ENCODE measurements around the gene TTC3. TPM values are rescaled to one million over a fixed set of nuclear protein-coding genes. Genes with fewer than 3 reads are reported as not detected.

The TTC3 gene, protein sequence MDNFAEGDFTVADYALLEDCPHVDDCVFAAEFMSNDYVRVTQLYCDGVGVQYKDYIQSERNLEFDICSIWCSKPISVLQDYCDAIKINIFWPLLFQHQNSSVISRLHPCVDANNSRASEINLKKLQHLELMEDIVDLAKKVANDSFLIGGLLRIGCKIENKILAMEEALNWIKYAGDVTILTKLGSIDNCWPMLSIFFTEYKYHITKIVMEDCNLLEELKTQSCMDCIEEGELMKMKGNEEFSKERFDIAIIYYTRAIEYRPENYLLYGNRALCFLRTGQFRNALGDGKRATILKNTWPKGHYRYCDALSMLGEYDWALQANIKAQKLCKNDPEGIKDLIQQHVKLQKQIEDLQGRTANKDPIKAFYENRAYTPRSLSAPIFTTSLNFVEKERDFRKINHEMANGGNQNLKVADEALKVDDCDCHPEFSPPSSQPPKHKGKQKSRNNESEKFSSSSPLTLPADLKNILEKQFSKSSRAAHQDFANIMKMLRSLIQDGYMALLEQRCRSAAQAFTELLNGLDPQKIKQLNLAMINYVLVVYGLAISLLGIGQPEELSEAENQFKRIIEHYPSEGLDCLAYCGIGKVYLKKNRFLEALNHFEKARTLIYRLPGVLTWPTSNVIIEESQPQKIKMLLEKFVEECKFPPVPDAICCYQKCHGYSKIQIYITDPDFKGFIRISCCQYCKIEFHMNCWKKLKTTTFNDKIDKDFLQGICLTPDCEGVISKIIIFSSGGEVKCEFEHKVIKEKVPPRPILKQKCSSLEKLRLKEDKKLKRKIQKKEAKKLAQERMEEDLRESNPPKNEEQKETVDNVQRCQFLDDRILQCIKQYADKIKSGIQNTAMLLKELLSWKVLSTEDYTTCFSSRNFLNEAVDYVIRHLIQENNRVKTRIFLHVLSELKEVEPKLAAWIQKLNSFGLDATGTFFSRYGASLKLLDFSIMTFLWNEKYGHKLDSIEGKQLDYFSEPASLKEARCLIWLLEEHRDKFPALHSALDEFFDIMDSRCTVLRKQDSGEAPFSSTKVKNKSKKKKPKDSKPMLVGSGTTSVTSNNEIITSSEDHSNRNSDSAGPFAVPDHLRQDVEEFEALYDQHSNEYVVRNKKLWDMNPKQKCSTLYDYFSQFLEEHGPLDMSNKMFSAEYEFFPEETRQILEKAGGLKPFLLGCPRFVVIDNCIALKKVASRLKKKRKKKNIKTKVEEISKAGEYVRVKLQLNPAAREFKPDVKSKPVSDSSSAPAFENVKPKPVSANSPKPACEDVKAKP (N-terminal part only)
- 121 and 140 TPM in 2 replicates for total RNA-seq (2014; rRNA removed)
- percentile 98 among the genes with signal in this experiment for Bru-seq, nascent RNA
- BruChase-seq, experiment 1, labeled RNA remaining after a 6-hour chase: percentile 98 among the genes with signal in this experiment
- percentile 99 among the genes with signal in this experiment for BruChase-seq, experiment 2, labeled RNA remaining after a 2-hour chase
- long read RNA-seq, transcript TTC3-210 (26 exons, 2,451 nt): major isoform, 75 of 1,658 reads
- long read RNA-seq, transcript TTC3-207 (33 exons, 3,771 nt): minor isoform, 36 of 1,658 reads
- long read RNA-seq, partial matches to known transcripts: 916 of 1,658 reads
- long read RNA-seq, other reads (novel, unspliced or antisense): 627 of 1,658 reads

GRCh38 chr21:37072988-37073416 is at the start of gene TTC3, which contains the start of gene PIGP:
TTC3 (plus strand) TSS chr21:37073254; CDS start chr21:37087258, 14,004 bp downstream.
PIGP (minus strand) TSS chr21:37073071; CDS start chr21:37072515, 556 bp downstream.
- peaks cover 65% of the 10 kb centered on the region for H3K79me2 ChIP-seq (ENCODE audit: low read length)

GRCh38 chr21:37026499-37026898 is 46.6 kb upstream of the TTC3 start:
- ChIA-PET POLR2A (ENCODE audit: unreplicated experiment) (no interaction called here), CTCF (interaction anchor here (0.6 to 1.3 kb wide), 3 partner anchors 16 to 50 kb away, joined by 3 to 9 read pairs (median 5); no protein-coding TSS in a partner anchor)
- Histone ChIP-seq H3K27ac (ENCODE audit: low read length) (no peak overlapping the region), H3K4me3 (ENCODE audit: low read length) (no peak overlapping the region), H4K20me1 (ENCODE audit: low read length) (no peaks in the 10 kb centered on the region), H3K27me3 (ENCODE audit: low read length) (no peaks in the 10 kb centered on the region), H3K4me1 (ENCODE audit: insufficient read depth, low read length) (no peaks in the 10 kb centered on the region), H2AFZ (ENCODE audit: low read length) (peak overlapping the region; percentile 40), H3K4me2 (ENCODE audit: low read length) (no peak overlapping the region), H3K79me2 (ENCODE audit: low read length) (no peaks in the 10 kb centered on the region), H3K9ac (ENCODE audit: low read length) (no peak overlapping the region), H3K9me3 (ENCODE audit: low read length) (no peaks in the 10 kb centered on the region), H3K36me3 (ENCODE audit: low read depth, low read length) (no peaks in the 10 kb centered on the region), H3F3A (ENCODE audit: low read length, unreplicated experiment) (no peaks in the 10 kb centered on the region), H3K9me2 (replicated peaks; ENCODE audit: low read length) (no peaks in the 10 kb centered on the region)
- TF ChIP-seq EZH2 (IDR thresholded peaks at IDR 0.05; ENCODE audit: low read length, unreplicated experiment): no peak
- TF ChIP-seq EZH2phosphoT487 (IDR thresholded peaks at IDR 0.05; ENCODE audit: borderline replicate concordance, low read length): no peak
- TF ChIP-seq CTCF (conservative IDR thresholded peaks at IDR 0.05; ENCODE audit: low read depth, low read length): no peak
- ATAC-seq (no peak), DNase-seq (no peak)
- BruUV-seq (replicated peaks): no TSS peak
- intact Hi-C loops (cut with micrococcal nuclease): no loop called here

More at GRCh38 chr21:37072988-37073416, at the start of gene TTC3, which contains the start of gene PIGP:
- Histone ChIP-seq H3K4me3 (ENCODE audit: low read length) (peak within 1 kb of the TSS; percentile 84), H3K27me3 (ENCODE audit: low read length) (no peaks in the 10 kb centered on the region), H3K9me2 (replicated peaks; ENCODE audit: low read length) (no peaks in the 10 kb centered on the region), H3K4me1 (ENCODE audit: insufficient read depth, low read length) (peaks cover 21% of the 10 kb centered on the region), H3K9me3 (ENCODE audit: low read length) (no peaks in the 10 kb centered on the region), H3F3A (ENCODE audit: low read length, unreplicated experiment) (no peaks in the 10 kb centered on the region), H3K36me3 (ENCODE audit: low read depth, low read length) (no peaks in the 10 kb centered on the region), H4K20me1 (ENCODE audit: low read length) (peaks cover 28% of the 10 kb centered on the region; the same call in 1 of the 2 replicates), H3K4me2 (ENCODE audit: low read length) (peak within 1 kb of the TSS; percentile 93), H2AFZ (ENCODE audit: low read length) (peak within 1 kb of the TSS; percentile 71), H3K27ac (ENCODE audit: low read length) (peak within 1 kb of the TSS; percentile 81), H3K9ac (ENCODE audit: low read length) (peak within 1 kb of the TSS; percentile 93)
- no TSS peak for BruUV-seq (replicated peaks)
- peak; percentile 74 for ATAC-seq
- ChIA-PET POLR2A (ENCODE audit: unreplicated experiment) (no interaction called here), CTCF (no interaction called here)
- intact Hi-C loops (cut with micrococcal nuclease): loop anchor here (1.0 kb wide), 1 partner anchor 40 kb away; no protein-coding TSS in a partner anchor
- peak; percentile 96 for DNase-seq
- TF ChIP-seq EZH2phosphoT487 (IDR thresholded peaks at IDR 0.05; ENCODE audit: borderline replicate concordance, low read length) (no peak; the same call in 1 of the 2 replicates), CTCF (conservative IDR thresholded peaks at IDR 0.05; ENCODE audit: low read depth, low read length) (no peak), EZH2 (IDR thresholded peaks at IDR 0.05; ENCODE audit: low read length, unreplicated experiment) (no peak)
